A204.1 (cell line): Measurements from ENCODE around the gene CNBD2.
"Not testable (repeated sequence)": the region's sequence is repeated elsewhere in the genome, so short reads cannot be mapped to it uniquely, and the experiment has no call there.

Experiments used
- FAIRE-seq: peaks from 2 replicates; lab custom pipeline; 2012; peaks lifted over from hg19 to GRCh38; lab: Jason Lieb, UNC

Gene CNBD2

DNA sequence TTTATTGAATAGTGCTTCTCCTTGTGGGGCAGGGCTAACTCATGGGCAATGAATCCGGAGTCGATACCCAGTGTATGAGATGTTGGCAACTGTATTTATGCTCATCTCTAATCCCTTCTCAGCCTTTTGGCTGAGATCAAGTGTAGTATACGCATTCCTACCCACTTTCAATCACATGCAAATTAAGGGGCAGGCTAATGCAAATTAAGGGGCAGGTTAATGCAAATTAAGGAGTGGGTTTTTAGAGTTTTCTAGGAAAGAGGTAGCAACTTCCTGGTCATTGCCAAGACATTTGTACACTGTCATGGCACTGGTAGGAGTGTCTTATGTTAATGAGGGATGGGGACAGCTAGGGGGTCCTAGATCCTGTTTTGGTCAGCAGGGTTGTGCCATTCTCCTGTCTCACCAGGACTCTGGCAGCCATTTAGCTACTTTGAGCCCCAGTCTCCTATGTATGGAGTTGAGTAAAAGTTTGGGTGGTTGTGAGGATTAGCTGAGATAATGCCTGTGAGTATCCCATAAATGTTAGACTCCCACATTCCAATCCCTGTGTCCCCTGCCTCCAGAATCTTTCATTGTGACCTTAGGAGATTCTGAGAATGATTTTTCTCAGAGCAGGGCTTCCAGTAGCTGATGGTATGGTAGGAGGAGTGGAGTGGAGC lies at the start of gene CNBD2:
TSS of gene CNBD2 (plus strand) at position 612 of the 662 bp plus-strand sequence. CDS start 173 bp downstream, outside the sequence.
- no peak for FAIRE-seq

DNA sequence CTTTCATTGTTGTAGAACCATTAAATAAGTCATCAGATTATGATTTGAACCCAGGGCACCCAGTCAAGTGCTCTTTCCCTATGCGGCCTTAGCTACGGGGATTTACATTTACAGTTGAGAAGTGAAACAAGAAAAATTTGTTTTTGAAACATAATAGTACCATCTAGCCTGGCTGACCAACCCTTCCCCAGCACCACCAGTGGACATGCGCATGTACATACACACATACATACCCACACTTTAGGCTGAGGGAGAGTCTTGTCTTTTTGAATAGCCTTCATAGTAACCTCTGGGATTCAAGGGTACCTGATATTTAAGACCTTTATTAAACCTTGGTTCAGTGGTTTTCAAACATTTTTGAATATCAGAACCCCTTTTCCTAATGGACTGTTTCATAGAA lies 47.9 kb upstream of the CNBD2 start:
- no peak for FAIRE-seq

DNA sequence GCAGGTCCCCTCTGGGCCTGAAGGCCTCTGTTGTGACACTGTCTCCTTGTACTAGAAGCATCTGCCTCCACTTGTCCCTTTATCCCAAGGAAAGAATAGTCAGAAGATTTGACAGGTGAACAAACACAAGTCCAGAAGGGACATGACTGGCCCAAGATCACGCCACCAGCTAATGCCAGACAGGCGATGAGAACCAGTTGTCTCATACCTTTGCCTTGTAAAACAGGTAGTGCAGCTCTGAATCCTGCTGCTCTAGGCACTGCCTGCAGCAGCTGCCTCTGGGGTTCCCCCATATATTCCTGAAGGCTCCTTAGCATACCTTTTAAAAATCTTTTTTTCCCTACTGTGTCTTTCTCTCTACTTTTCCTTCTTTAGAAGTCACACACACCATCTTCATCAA lies 39.1 kb upstream of the CNBD2 start:
- no peak for FAIRE-seq

DNA sequence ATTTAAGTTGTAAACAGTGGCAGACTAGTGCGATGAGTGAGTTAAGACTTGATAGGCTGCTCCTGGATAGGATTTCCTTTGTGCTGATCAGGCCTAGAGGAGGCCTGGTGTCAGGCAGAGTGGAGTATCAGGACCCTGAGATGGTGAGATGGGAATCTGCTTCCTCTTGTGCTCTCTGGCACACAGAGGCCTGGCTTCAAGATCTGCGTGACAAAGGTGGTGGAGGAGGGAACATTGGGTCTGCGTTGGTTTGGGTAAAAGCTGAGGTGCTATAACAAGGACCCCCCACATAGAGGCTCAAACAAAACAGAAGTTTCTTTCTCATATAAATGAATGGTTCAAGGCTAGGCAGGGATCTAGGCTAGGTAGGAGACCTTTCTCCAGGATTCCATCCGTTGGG lies 34.3 kb upstream of the CNBD2 start:
- no peak for FAIRE-seq

DNA sequence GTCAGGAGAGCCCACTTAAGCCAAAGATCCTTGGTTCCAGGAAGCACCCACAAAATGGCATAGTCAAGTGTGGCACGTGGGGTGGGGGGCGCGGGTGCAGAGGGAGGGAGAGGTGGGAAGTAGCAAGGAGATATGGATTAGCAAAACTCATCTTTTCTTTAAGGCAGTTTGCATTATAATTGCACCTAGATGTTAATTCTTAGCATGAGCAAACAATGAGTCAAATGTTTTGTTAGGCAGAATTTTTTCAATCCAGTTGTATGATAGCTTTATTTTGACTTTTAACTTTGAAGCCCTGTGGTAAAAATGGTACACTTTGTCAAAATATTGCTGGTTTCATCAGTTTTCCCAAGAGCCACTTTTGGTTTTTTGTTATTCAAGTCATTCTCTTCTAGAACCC lies 29.1 kb upstream of the CNBD2 start:
- no peak for FAIRE-seq

DNA sequence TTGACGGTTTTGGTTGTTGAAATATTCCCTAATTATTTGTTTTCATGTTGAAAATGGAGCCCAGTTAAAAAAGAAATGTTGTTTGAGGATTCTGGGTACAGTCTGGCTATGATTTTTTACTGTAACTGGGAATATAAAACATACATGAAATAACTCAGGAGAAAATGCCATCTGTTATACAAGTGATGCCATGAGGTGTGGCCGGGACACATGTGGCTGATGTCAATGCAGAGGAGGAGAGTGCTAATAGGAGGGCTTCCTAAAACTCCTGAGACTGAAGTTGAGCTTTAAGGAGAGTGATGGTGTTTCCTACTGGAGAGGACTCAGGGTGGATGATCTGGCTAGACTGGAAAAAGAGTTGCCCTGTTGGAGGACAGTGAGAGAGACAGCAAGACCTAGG lies 26.8 kb upstream of the CNBD2 start:
- no peak for FAIRE-seq

DNA sequence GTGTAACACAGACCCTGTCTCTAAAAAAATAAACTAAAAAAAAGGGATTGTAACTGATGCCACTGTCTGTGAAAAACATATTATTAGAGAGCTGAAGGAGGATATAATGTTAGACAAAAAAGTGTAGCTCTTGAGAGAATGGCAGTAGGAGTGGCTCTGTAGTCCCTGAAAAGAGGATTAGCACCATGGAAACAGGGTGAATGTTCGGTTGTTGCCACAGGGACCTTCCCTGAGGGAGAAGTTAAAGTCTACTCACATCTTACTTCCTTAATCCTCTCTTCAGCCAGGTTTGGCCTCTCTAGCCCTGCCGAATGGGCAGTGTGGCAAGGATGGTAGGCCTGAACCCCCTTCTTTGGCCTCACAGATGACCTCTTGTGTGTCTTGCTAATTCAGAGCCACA lies 26.1 kb upstream of the CNBD2 start:
- no peak for FAIRE-seq

DNA sequence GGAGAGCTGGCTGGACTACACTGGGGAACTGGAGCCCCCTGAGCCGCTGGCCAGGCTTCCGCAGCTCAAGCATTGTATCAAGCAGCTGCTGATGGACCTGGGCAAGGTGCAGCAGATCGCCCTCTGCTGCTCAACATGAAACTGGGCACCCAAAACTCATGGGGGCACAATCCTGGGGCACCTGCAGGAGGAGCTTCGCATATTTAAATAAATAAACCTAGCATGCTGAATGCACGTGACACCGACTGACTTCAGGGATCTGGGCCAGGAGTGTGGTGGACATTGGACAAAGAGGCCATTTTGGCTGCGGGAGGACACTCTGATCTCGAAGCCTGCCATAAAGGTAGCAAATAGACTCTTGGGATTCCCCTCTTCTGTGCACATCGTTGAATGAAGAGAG lies 20.9 kb upstream of the CNBD2 start:
- FAIRE-seq: no peak

DNA sequence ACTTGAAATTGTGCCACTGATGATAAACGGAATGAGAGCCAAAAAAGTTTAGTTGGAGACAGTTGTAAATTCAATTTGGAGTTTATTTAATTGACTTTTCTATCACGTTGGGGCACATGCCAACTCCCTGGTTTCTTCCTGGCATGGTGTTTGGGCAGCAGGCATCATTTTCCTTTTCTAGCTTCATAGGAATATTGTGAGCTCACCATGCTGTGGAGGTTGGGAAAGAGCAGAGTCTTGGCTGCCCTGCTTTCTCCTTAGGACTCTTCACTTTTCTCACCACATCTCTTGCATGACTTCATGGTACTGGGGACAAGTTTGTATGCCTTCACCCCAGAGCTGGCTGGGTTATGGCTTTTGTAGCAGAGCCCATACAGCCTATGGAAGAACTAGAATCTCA lies 20.5 kb upstream of the CNBD2 start:
- no peak for FAIRE-seq

DNA sequence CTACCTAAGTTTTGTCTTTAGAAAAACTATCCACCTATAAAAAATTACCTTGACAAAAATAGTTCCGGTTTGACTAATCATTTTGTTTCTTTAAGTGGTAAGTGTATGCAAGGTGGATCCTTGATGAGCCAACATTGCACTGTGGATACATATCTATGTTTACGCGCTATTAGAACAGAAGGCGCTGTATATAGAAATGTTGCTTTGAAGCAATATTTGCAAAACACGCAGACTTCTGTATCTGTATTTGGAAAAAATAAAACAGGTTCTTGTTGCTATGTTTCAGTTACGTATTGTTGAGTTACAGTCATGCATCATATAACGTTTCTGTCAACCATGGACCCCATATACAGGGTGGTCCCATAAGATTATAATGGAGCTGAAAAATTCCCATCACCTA lies 18.3 kb upstream of the CNBD2 start:
- no peak for FAIRE-seq

DNA sequence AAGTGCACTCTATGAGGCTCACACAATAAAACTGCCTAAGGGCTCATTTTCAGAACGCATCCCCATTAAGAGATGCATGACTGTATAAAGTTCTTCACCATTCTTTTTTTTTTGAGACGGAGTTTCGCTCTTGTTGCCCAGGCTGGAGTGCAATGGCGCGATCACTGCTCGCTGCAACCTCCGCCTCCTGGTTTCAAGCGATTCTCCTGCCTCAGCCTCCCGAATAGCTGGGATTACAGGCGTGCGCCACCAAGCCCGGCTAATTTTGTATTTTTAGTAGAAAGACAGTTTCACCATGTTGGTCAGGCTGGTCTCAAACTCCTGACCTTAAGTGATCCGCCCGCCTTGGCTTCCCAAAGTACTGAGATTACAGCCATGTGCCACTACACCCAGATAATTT lies 16.3 kb upstream of the CNBD2 start:
- not testable (repeated sequence) for FAIRE-seq

DNA sequence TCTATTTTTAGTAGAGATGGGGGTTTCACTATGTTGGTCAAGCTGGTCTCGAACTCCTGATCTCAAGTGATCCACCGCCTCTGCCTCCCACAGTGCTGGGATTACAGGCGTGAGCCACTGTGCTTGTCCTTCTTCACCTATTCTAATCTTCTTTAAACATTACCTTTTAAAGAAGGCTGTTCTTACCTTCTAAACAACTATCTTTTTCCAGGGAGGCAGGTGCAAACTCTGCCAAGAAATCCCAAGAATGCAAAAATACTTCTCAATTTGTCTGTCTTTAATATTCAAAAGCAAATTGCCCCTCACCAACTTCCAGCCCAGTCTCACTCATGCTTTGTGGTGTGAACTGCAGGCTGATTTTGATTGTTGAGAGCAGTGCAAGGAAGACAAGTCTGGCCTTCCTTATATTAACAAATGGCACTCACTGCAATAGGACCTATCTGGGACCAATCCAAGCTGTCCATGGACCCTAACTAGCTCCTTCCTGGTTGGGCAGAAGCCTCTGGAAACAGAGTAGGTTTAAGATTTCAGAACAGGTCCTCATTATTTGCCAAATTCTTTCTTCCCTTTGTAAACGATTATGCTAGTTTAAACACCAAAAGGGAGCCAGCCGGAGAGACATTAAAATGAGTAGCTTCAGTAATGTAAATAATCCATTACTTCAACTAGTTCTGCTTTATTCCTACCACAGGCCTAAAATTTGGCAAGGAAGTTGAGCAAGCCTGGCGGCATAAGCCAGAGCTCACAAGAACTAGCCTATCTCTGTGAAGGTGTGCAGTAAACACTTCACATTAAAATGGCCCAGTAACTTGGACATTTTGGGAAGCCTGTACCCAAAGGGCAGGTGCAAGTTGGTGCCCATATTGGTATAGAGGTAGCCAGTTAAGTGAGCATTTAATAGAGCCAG lies 15.7 kb upstream of the CNBD2 start:
- FAIRE-seq: no peak

DNA sequence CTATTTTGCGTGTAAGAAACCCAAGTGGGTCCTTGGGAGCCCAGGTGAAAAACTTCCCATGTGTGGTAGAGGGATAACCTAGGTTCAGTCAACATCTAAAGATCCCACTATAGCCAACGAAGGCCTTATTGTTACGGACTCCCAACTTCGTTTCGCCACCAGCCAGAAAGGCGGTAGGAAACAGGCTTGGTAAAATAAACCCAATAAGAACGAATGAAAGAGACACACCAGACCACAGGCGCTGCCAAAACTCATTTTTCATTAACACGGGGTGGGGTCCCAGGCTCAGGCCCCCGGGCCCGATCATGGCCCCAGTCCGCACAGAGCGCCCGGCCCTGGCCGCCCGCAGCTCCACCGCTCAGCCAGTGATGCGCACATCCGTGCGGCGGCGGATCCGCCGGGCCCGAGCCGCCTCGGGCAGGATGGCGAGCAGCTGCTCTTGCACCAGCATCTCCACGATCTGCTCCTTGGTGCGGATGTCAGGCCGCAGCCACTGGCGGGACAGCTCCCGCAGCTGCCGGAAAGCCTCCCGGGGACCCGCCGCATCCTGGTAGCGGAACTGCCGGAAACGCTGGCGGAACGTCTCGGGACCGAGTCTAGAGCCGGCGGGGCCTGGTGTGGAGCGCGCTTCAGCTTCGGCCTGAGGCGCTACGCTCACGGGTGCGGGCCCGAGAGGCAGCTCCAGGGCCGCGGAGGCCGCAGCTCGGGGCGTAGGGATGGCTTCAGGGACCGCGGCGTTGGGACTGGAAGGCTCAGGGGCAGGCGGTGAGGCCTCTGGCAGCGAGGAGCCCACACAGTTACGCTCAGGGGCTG lies 14.8 kb upstream of the CNBD2 start:
- no peak for FAIRE-seq

DNA sequence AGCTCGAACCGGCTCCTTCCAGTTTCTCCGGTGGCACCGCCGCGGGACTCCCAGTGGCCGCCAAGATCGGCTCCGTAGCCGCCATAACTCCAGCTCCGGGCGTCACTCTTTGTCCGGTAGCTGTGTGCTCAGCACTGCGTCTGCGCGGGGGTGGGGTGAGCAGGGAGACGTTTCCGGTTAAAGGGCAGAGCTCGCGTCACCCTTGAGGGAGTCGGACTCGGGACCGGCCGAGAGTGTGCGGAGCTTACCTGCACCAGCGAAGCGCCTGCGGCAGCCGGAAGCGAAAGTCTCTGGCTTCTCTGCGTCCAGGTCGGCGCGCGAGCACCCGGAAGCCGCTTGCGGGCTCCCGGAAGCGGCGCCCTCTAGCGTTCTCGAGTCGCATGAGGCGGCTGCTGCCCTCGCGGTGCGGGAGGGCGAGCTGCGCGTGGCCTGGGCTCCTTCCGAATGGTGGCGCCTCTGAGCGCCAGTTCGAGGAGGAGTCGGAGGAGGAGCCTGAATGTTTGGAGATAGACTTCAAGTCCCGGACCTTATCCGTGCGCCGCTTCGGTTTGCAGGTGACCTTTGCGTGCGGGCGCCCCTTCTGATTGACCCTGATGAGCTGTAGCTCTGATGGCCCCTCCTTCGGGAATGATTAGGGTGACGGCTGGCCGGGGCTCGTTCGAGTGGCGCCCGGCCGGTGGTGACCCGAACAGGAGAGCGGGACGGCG lies 14.0 kb upstream of the CNBD2 start, which contains the start of gene SCAND1:
TSS of gene SCAND1 (minus strand) at position 303 of the 707 bp plus-strand sequence. CDS start at position 85, 218 bp downstream.
- peak; percentile 72 for FAIRE-seq

DNA sequence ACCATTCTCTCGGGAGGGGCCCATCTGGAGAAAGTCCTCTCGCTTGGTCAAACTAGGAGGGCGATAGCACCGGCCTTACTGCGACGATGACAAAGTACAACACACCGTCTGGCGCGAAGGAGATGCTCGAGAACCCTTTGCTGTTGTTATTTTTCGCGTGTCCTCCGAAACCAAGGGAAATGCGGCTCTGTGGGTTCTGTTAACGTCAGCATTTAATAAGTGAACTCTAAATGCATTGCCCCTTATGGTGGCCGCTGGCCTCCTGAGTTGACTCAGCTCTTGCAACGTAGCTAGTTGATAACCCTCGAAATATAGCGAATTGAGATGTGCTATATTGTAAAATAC lies 13.5 kb upstream of the CNBD2 start:
- no peak for FAIRE-seq

DNA sequence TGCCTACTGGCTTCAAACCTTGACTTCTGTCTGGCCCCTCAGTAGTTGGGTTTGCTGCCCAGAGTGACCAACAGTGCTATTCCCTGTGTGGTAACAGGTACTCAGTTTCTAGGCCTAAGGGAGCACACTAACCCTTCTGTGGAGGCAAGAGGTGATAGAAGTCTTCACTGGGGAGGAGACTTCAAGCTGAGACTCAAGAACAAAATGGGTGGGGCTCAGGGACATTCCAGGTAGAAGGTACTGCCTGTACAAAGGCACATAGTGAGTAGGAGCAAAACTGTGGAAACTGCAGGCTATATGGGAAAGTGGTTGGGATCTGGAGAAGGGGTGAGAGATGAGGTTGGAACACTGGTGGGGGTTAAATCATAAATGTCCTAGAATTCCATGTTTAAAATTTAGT lies 11.8 kb upstream of the CNBD2 start:
- no peak for FAIRE-seq

DNA sequence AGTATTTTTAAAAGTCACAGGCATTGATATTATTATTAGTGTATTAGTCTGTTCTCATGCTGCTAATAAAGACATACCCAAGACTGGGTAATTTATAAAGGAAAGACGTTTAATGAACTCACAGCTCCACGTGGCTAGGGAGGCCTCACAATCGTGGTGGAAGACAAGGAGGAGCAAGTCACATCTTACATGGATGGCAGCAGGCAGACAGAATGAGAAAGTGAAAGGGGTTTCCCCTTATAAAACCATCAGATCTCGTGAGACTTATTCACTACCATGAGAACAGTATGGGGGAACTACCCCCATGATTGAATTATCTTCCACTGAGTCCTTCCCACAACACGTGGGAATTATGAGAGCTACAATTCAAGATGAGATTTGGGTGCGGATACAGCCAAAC lies 9.1 kb upstream of the CNBD2 start:
- FAIRE-seq: not testable (repeated sequence)

DNA sequence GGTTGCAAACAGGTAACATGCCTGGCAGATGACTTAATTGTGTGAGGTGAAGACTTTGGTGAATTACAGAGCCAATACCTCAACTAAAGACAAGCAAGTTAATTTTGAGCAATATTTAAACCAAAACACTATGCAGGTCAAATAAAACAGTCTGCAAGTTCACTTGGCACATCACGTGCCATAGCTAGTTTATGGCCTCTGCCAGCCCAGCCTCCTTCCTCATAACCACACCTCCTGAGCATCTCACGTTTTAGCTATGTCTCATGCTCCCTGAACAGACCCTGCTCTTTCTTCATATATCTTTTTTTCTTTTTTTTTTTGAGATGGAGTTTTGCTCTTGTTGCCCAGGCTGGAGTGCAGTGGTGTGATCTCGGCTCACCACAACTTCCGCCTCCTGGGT lies 4.5 kb upstream of the CNBD2 start:
- FAIRE-seq: no peak

DNA sequence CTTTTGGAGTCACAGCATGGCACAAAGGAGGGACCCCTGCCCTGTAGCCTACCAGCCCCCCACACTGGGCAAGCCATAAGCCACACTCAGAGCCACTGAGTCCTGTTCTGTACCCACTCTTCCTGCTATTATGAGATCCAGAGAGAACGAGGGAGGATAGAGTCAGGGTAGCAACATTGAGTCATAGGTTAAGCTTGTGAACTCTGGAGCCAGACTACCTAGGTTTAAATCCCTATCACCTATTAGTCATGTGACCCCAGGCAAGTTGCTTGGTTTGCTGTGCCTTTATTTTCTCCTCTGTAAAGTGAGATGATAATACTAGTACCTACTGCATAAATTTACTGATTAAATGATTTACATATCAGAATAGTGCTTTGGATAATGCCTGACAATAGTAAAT lies 540 bp downstream of the CNBD2 start:
- FAIRE-seq: no peak

DNA sequence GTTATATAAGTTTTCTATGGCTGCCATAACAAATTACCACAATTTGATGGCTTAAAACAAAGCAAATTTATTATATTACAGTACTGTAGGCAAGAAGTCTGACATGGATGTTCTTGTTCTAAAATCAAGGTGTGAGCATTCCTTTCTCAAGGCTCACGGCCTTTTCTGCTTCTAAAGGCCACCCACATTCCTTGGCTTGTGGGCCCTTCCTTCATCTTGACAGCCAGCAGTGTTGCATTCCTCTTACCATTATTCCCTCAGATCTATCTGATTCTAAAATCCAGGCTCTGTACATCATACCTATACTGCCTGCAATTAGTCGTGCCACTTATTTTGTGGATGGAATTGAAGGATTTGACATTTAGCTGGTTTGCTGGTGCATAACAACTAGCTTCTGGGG lies 3.6 kb downstream of the CNBD2 start:
- no peak for FAIRE-seq

DNA sequence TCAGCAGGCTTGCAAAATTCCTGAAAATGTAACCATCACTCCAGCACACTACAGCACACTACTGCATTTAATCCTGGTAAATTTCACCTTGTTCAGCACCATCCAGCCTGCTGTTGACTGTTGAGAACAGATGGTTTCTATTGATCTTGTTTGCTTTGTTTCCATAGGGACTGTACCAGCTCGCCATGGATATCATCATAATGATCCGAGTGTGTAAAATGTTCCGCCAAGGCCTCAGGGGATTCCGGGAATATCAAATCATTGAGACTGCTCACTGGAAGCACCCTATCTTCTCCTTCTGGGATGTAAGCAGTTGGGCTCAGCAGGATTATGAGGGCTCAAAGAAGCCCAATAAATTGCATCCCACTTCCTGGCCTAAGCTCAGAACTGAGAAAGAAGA lies 4.1 kb downstream of the CNBD2 start:
- no peak for FAIRE-seq

DNA sequence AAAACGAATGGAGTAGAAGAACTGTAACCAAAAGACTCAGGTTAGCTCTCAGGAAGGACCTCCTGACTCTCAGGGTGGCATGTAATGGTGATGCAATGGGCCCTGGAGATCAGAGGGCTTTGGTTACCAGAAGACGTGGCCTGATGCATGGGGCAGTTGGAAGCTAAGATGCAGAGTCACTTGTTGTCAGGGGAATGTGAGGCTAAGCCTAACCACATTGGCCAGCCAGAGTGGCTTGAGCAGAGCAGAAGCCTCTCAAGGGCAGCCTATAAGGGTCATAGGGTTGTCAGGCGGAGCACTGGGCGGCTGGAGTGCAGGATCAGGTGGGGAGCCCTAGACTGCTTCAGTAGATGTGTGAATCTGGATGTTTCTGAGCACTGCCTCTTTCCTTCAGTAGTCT lies 5.9 kb downstream of the CNBD2 start:
- no peak for FAIRE-seq
